Activated CD4-positive, alpha-beta T cell treated with anti-CD3 and anti-CD28 coated beads, Interleukin-2, amount 10 ng/mL, durations not matched to agents 24 days and 14 days (primary cell): ENCODE results near the gene EMC9. TPM values are rescaled to one million over a fixed set of nuclear protein-coding genes. Genes with fewer than 3 reads are reported as not detected.
"Not testable (repeated sequence)": the region's sequence is repeated elsewhere in the genome, so short reads cannot be mapped to it uniquely, and the experiment has no call there.

Source experiments
- DNase-seq: peaks from one replicate; pipeline ENCODE4 v3.0.0; 2022
- H3K27ac Mint-ChIP-seq: one replicate; pipeline ENCODE4 v1.8.0; 2022; ENCODE audit warnings: mild to moderate bottlenecking, mixed read lengths
- H3K27me3 Mint-ChIP-seq: one replicate; pipeline ENCODE4 v1.8.0; 2022; ENCODE audit warnings: mixed read lengths
- H3K36me3 Mint-ChIP-seq: one replicate; pipeline ENCODE4 v1.8.0; 2022; ENCODE audit warnings: low read depth, mild to moderate bottlenecking, mixed read lengths
- H3K4me1 Mint-ChIP-seq: one replicate; pipeline ENCODE4 v1.8.0; 2021; ENCODE audit warnings: mixed read lengths
- H3K4me3 Mint-ChIP-seq: one replicate; pipeline ENCODE4 v1.8.0; 2022; ENCODE audit warnings: mild to moderate bottlenecking, moderate library complexity, mixed read lengths
- H3K9me3 Mint-ChIP-seq: one replicate; pipeline ENCODE4 v1.8.0; 2021; ENCODE audit warnings: mixed read lengths
- intact Hi-C: fragments of 100-400 bp; cut with micrococcal nuclease; formaldehyde crosslinking; loops from one replicate; pipeline ENCODE4 v1.15.1; 2023
- total RNA-seq: library from RNA; stranded (reverse); gene quantifications from 2 replicates; pipeline ENCODE4 v1.2.3, GENCODE V29; 2022

Gene EMC9
- total RNA-seq, 1 donor from 2014 or later, result 26.6 TPM

DNA sequence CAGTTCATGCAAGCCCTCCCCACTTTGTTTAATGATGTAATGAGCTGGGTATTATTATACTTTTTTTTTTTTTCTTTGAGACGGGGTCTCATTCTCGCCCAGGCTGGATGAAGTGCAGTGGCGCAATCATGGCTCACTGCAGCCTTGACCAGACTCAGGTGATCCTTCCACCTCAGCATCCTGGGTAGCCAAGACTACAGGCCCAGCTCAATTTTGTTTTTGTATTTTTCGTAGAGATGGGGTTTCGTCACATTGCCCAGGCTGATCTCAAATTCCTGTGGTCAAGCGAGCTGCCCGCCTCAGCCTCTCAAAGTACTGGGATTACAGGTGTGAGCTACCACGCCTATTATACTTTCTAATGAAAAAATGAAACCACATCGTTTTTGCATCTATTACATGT lies 31.3 kb downstream of the EMC9 start:
- Mint-ChIP-seq H3K4me3 (no peak overlapping the region), H3K27ac (no peak overlapping the region), H3K27me3 (peaks cover 2% of the 10 kb centered on the region), H3K9me3 (no peaks in the 10 kb centered on the region), H3K36me3 (peaks cover 8% of the 10 kb centered on the region), H3K4me1 (peaks cover 27% of the 10 kb centered on the region)
- intact Hi-C loops, result loop anchor here (5.0 to 10.0 kb wide), 2 partner anchors 325 to 553 kb away; partner anchors contain the start of gene THTPA
- no peak for DNase-seq

DNA sequence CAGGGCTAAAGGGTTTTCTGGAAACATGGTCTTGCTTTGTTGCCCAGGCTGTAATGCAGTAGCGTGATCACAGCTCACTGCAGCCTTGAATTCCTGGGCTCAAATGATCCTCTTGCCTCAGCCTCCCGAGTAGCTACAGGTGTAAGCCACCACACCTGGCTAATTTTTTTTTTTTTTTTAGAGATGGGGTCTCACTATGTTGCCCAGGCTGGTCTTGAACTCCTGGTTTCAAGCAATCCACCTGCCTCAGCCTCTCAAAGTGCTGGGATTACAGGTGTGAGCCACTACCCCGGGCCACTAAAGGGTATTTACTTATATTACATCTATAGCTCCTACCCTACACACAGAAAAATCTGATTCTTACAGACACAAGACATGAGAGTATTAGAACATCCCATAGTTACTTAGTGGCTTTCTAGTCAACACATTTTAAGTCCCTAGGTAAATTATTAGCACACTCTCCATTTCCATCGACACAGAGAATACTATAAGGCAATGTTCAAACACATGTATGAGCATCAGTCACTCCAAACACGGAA lies 33.0 kb downstream of the EMC9 start:
- peak overlapping the region; percentile 96 for H3K27ac Mint-ChIP-seq
- peaks cover 20% of the 10 kb centered on the region for H3K36me3 Mint-ChIP-seq
- no peak for DNase-seq
- H3K9me3 Mint-ChIP-seq, result no peaks in the 10 kb centered on the region
- H3K4me3 Mint-ChIP-seq, result peak overlapping the region; percentile 61
- peaks cover 25% of the 10 kb centered on the region for H3K4me1 Mint-ChIP-seq
- no peaks in the 10 kb centered on the region for H3K27me3 Mint-ChIP-seq
- intact Hi-C loops, result loop anchor here (1.0 kb wide), 1 partner anchor 50 kb away; no protein-coding TSS in a partner anchor

GRCh38 chr14:24106672-24107271 lies 34.6 kb downstream of the EMC9 start:
- no peak overlapping the region for H3K4me3 Mint-ChIP-seq
- intact Hi-C loops, result no loop called here
- H3K4me1 Mint-ChIP-seq, result peaks cover 23% of the 10 kb centered on the region

DNA sequence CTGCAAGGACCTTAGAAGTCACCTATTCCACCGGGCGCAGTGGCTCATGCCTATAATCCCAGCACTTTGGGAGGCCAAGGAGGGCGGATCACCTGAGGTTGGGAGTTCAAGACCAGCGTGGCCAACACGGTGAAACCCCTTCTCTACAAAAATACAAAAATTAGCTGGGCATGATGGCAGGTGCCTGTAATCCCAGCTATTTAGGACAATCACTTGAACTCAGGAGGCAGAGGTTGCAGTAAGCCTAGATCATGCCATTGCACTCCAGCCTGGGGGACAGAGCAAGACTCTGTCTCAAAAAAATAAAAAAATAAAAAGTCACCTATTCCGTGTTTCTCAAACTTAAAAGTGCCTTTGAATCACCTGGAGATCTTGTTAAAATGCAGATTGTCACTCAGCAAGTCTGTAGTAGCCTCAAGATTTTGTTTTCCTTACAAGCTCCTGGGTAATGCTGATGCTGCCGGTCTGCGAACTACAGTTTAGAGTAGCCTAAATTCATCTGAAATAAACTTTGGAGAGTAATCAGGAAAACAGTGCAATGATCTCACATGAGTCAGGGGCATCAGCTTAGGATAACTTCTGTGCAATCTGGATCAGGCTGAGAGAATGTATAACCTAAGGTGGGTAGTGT lies 35.7 kb downstream of the EMC9 start:
- peaks cover 36% of the 10 kb centered on the region for H3K36me3 Mint-ChIP-seq
- DNase-seq, H3K27me3 Mint-ChIP-seq, intact Hi-C loops, H3K4me3 Mint-ChIP-seq, H3K9me3 Mint-ChIP-seq: not testable (repeated sequence)
- peak overlapping the region; percentile 34 for H3K27ac Mint-ChIP-seq
- peaks cover 22% of the 10 kb centered on the region for H3K4me1 Mint-ChIP-seq

More at GRCh38 chr14:24106672-24107271, 34.6 kb downstream of the EMC9 start:
- Mint-ChIP-seq H3K27ac (no peak overlapping the region), H3K36me3 (peaks cover 30% of the 10 kb centered on the region), H3K9me3 (no peaks in the 10 kb centered on the region), H3K27me3 (no peaks in the 10 kb centered on the region)
- DNase-seq, result no peak

- no peaks in the 10 kb centered on the region for H3K27me3 Mint-ChIP-seq
- intact Hi-C loops, result no loop called here
- peaks cover 13% of the 10 kb centered on the region for H3K4me1 Mint-ChIP-seq
- H3K27ac Mint-ChIP-seq, result peak overlapping the region; percentile 2
- DNase-seq, result no peak
- peaks cover 50% of the 10 kb centered on the region for H3K36me3 Mint-ChIP-seq
- no peak overlapping the region for H3K4me3 Mint-ChIP-seq
- H3K9me3 Mint-ChIP-seq, result no peaks in the 10 kb centered on the region
Measured at GRCh38 chr14:24103451-24103850, 37.9 kb downstream of the EMC9 start.

GRCh38 chr14:24102357-24103048 lies 38.9 kb downstream of the EMC9 start:
- intact Hi-C loops, result no loop called here
- Mint-ChIP-seq H3K9me3 (no peaks in the 10 kb centered on the region), H3K27ac (no peak overlapping the region), H3K4me1 (peaks cover 8% of the 10 kb centered on the region), H3K27me3 (no peaks in the 10 kb centered on the region), H3K36me3 (peaks cover 53% of the 10 kb centered on the region), H3K4me3 (no peak overlapping the region)
- no peak for DNase-seq

- H3K27ac Mint-ChIP-seq, result no peak overlapping the region
- intact Hi-C loops, result no loop called here
- no peaks in the 10 kb centered on the region for H3K27me3 Mint-ChIP-seq
Measured at GRCh38 chr14:24100982-24101494, 40.4 kb downstream of the EMC9 start.

DNA sequence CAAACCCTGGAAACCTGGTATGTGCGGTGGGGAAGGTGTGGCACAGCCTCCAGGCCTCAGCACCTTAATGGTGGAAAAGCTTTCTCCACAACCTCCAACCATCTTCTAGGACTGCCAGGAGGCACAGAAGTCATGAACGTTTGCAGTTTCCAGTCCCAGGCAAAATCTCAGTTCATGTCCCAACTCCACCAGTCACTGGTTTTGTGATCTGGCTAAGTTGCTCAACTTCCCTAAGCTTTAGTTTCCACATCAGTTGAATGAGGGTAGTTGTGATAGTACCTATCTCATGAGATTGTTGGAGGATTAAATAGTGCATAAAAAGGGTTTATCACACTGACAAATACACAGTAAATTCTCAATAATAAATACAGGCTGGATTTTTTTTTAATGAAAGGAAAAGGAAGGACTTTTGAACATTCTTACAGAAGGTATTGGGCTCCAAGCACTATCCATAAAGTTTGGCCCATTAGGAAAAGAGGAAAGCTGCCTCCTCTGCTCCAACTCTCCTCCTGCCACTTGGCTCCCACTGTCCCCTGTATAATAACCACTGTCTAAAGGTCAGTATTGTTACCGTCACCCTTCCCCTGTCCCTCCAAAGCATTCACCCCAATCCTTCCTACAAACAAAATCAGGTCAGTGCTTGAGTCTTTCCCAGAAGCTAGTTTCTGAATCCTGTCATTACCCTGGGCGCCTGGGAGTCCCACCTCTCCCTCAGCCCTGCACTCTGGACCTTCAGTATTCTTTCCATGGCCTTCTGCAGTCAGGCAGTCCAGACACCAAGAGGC lies 41.0 kb downstream of the EMC9 start:
- H3K9me3 Mint-ChIP-seq, result no peaks in the 10 kb centered on the region
- H3K27ac Mint-ChIP-seq, result no peak overlapping the region
- H3K27me3 Mint-ChIP-seq, result no peaks in the 10 kb centered on the region
- peaks cover 13% of the 10 kb centered on the region for H3K4me1 Mint-ChIP-seq
- H3K36me3 Mint-ChIP-seq, result peaks cover 62% of the 10 kb centered on the region
- no peak for DNase-seq
- no peak overlapping the region for H3K4me3 Mint-ChIP-seq
- intact Hi-C loops, result no loop called here

More at GRCh38 chr14:24100982-24101494, 40.4 kb downstream of the EMC9 start:
- DNase-seq, result no peak
- Mint-ChIP-seq H3K36me3 (peaks cover 60% of the 10 kb centered on the region), H3K4me1 (peaks cover 10% of the 10 kb centered on the region), H3K4me3 (no peak overlapping the region), H3K9me3 (no peaks in the 10 kb centered on the region)

DNA sequence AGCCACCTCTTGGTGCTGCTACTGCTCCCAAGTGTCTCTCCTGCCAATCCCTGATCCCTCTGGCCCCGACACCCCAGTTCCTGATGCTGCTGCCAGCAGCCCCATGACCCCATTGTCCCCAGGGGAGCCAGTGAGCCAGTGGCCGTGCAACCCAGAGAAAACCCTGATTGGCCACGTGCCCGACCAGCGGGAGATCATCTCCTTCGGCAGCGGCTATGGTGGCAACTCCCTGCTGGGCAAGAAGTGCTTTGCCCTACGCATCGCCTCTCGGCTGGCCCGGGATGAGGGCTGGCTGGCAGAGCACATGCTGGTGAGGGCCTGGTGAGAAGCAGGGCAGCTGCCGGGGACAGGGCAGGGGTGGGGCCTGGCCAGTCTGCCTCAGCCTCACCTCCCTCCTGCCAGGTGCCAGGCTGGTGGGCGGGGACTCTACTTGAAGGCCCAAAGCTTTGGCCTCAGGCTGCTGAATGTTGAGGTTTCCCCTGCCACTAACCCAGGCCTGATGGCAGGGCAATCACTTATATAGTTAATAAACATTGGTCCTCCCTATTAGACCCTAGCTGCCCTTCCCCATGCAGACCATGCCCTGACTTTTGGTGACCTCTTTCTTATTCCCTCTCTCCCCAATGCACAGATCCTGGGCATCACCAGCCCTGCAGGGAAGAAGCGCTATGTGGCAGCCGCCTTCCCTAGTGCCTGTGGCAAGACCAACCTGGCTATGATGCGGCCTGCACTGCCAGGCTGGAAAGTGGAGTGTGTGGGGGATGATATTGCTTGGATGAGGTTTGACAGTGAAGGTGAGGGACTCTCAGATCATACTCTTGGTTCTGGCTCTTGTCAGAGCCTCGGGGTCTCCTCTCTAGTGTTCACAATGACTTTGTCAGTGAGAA lies 42.2 kb downstream of the EMC9 start:
- no peaks in the 10 kb centered on the region for H3K27me3 Mint-ChIP-seq
- no peaks in the 10 kb centered on the region for H3K9me3 Mint-ChIP-seq
- intact Hi-C loops, result no loop called here
- no peak overlapping the region for H3K27ac Mint-ChIP-seq
- no peak for DNase-seq
- H3K36me3 Mint-ChIP-seq, result peaks cover 59% of the 10 kb centered on the region
- peaks cover 15% of the 10 kb centered on the region for H3K4me1 Mint-ChIP-seq
- H3K4me3 Mint-ChIP-seq, result no peak overlapping the region

DNA sequence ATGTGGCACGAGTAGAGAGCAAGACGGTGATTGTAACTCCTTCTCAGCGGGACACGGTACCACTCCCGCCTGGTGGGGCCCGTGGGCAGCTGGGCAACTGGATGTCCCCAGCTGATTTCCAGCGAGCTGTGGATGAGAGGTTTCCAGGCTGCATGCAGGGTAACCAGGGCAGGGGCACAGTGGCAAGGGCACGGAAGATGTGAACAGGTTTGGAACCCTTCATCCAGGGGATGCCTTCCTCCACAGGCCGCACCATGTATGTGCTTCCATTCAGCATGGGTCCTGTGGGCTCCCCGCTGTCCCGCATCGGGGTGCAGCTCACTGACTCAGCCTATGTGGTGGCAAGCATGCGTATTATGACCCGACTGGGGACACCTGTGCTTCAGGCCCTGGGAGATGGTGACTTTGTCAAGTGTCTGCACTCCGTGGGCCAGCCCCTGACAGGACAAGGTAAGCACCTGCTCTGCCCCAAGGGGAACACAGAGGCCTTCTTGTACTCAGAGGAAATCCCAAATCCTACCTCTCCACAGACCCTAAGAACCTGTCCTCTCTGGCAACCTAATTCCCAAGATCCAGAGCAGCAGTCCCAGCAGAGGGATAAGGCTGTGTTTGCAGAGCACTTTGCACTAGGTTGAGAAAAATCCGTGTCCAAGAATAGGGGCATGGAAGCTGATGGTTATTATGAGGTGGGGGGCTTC lies 43.0 kb downstream of the EMC9 start:
- Mint-ChIP-seq H3K27ac (no peak overlapping the region), H3K27me3 (no peaks in the 10 kb centered on the region), H3K4me1 (peaks cover 18% of the 10 kb centered on the region), H3K9me3 (no peaks in the 10 kb centered on the region), H3K36me3 (peaks cover 51% of the 10 kb centered on the region), H3K4me3 (no peak overlapping the region)
- DNase-seq, result no peak
- intact Hi-C loops, result no loop called here

- Mint-ChIP-seq H3K4me3 (peak overlapping the region; percentile 55), H3K9me3 (no peaks in the 10 kb centered on the region), H3K27ac (peak overlapping the region; percentile 53), H3K27me3 (no peaks in the 10 kb centered on the region), H3K4me1 (peaks cover 29% of the 10 kb centered on the region), H3K36me3 (peaks cover 40% of the 10 kb centered on the region)
- DNase-seq, result no peak
- intact Hi-C loops, result no loop called here
Measured at GRCh38 chr14:24096545-24097181, 44.7 kb downstream of the EMC9 start.
